Tibial nerve (tissue), 4 donors: ENCODE data around the gene IP6K1. TPM values are rescaled to one million over a fixed set of nuclear protein-coding genes. Genes with fewer than 3 reads are reported as not detected.

Experiments used
- DNase-seq, 2 donors: peaks; one replicate each; pipeline ENCODE4 v3.0.0-alpha.2; 2019; ENCODE audit warnings: low spot score in 2 of 2
- H3K27ac ChIP-seq, 4 donors: fragments of 200-600 bp; sonication (generic) in 3 of 4; one replicate each; pipeline ENCODE4 v1.5.1; 2017 to 2019; ENCODE audit warnings: mild to moderate bottlenecking in 1 of 4
- H3K27me3 ChIP-seq, 2 donors: fragments of 200-600 bp; sonication (generic) in 1 of 2; one replicate each; pipeline versions ENCODE4 v1.5.1 to v1.6.0; 2017 to 2019
- H3K36me3 ChIP-seq, 3 donors: fragments of 200-600 bp; sonication (generic); one replicate each; pipeline ENCODE4 v1.5.1; 2018 to 2019
- H3K4me1 ChIP-seq, 4 donors: fragments of 200-600 bp; sonication (generic) in 3 of 4; one replicate each; pipeline ENCODE4 v1.5.1; 2017 to 2019
- H3K4me3 ChIP-seq, 4 donors: fragments of 200-600 bp; sonication (generic) in 3 of 4; one replicate each; pipeline ENCODE4 v1.5.1; 2017 to 2019; ENCODE audit warnings: mild to moderate bottlenecking in 1 of 4, moderate library complexity in 1 of 4
- H3K9me3 ChIP-seq, 4 donors: fragments of 200-600 bp; sonication (generic) in 3 of 4; one replicate each; pipeline ENCODE4 v1.5.1; 2017 to 2019
- CTCF ChIP-seq, 5 experiments: fragments of 200-600 bp in 3 of 5; fragments of 450-650 bp in 2 of 5; sonication (generic) in 3 of 5; IDR thresholded peaks; one replicate each; pipeline ENCODE4 v1.5.1; 2016 to 2019; ENCODE audit warnings: antibody characterized with exemption in 5 of 5, mild to moderate bottlenecking in 3 of 5, moderate library complexity in 2 of 5
- EP300 ChIP-seq, 2 donors: sonication (generic); formaldehyde crosslinking; IDR thresholded peaks; one replicate each; pipeline ENCODE4 v1.6.1; 2017; ENCODE audit warnings: antibody characterized with exemption in 2 of 2, mild to moderate bottlenecking in 1 of 2
- POLR2A ChIP-seq, 2 donors: fragments of 450-650 bp; IDR thresholded peaks; one replicate each; pipeline ENCODE4 v1.6.1; 2017; ENCODE audit warnings: antibody characterized with exemption in 2 of 2, mild to moderate bottlenecking in 2 of 2, moderate library complexity in 2 of 2
- WGBS, 2 donors: methylation state at CpG; one replicate each; pipeline ENCODE4 v1.1.5; 2018; 5-methylcytosine and 5-hydroxymethylcytosine counted together
- total RNA-seq, 4 donors: library from RNA; depleted of rRNA; stranded (reverse); fragments of >200 nt; gene quantifications; one replicate each; pipeline ENCODE4 v1.1.0, GENCODE V29; 2016

Gene IP6K1
- total RNA-seq, 4 donors from 2014 or later = 43.2 to 77.5 (median 50.7) TPM

DNA sequence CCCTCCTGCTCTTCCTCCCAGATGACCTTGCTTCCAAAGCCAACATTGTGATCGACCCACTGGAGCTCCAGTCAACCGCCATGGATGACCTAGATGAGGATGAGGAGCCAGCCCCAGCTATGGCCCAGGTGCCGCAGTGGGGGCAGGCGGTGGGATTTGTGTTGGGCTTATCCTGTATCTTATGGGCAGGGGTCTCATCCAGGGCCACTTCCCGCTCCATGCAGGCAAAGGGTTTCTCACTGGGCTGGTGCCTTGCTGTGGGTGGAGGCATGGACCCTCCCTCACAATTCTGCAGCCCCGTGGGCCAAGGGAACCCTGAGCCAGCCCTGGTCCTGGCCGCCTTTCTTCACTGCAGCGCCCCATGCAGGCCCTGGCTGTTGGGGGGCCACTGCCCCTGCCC is 81.7 kb downstream of the IP6K1 start:
- Histone ChIP-seq H3K27me3 (no peaks in the 10 kb centered on the region), H3K4me3 (no peak overlapping the region), H3K9me3 (no peaks in the 10 kb centered on the region), H3K36me3 (peaks cover 0 to 95% (median 15%) of the 10 kb centered on the region in 3 donors), H3K27ac (no peak overlapping the region), H3K4me1 (peaks cover 0 to 5% (median 0%) of the 10 kb centered on the region in 4 donors)
- no peak for DNase-seq
- no peak for TF ChIP-seq POLR2A (IDR thresholded peaks at IDR 0.05)
- no peak for TF ChIP-seq EP300 (IDR thresholded peaks at IDR 0.05)
- no peak for TF ChIP-seq CTCF (IDR thresholded peaks at IDR 0.05)
- WGBS, 2 donors = 87 to 93% methylated on average over 5 to 7 of the region's 8 CpGs

GRCh38 chr3:49703956-49704355 is 82.4 kb downstream of the IP6K1 start:
- 87 to 89% methylated on average over 7 of the region's 7 CpGs for WGBS, 2 donors

DNA sequence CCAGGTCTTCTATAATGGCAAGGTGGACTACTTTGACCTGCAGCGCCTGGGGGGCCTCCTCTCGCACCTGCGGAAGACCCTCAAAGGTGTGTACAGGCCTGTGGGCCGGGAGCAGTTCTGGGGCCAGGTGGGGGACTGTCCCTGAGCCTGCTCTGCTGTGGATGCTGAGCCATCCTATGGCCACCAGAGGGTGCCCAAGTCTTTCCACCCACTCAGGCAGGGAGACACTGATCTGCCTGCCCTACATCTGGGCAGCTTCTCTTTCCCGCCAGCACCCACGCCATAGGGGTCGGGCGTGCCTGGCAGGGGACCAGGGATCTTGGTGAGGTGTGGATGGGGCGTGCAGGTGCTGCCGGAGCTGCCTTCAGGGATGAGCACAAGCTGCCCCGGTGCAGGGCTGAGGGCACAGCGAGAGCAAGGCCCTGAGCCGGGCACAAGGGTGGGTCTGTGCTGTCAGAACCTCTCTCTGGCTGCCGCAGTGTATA is 82.9 kb downstream of the IP6K1 start:
- peaks cover 0 to 5% (median 0%) of the 10 kb centered on the region in 4 donors for H3K4me1 ChIP-seq
- 53 to 63% methylated on average over 11 to 12 of the region's 14 CpGs for WGBS, 2 donors
- no peak overlapping the region for H3K4me3 ChIP-seq
- H3K9me3 ChIP-seq = no peaks in the 10 kb centered on the region
- no peaks in the 10 kb centered on the region for H3K27me3 ChIP-seq
- DNase-seq = peak in 1 of 2 donors; percentile 38
- no peak overlapping the region for H3K27ac ChIP-seq
- peaks cover 0 to 98% (median 15%) of the 10 kb centered on the region in 3 donors for H3K36me3 ChIP-seq
- TF ChIP-seq CTCF (IDR thresholded peaks at IDR 0.05) = peak; percentile 65 to 83 (median 71)
- no peak for TF ChIP-seq POLR2A (IDR thresholded peaks at IDR 0.05)
- TF ChIP-seq EP300 (IDR thresholded peaks at IDR 0.05) = no peak

More at GRCh38 chr3:49703956-49704355, 82.4 kb downstream of the IP6K1 start:
- Histone ChIP-seq H3K36me3 (peaks cover 0 to 98% (median 15%) of the 10 kb centered on the region in 3 donors), H3K9me3 (no peaks in the 10 kb centered on the region), H3K4me3 (no peak overlapping the region), H3K27me3 (no peaks in the 10 kb centered on the region), H3K4me1 (peaks cover 0 to 5% (median 0%) of the 10 kb centered on the region in 4 donors), H3K27ac (no peak overlapping the region)
- no peak for DNase-seq
- TF ChIP-seq CTCF (IDR thresholded peaks at IDR 0.05) (no peak), EP300 (IDR thresholded peaks at IDR 0.05) (no peak), POLR2A (IDR thresholded peaks at IDR 0.05) (no peak)

DNA sequence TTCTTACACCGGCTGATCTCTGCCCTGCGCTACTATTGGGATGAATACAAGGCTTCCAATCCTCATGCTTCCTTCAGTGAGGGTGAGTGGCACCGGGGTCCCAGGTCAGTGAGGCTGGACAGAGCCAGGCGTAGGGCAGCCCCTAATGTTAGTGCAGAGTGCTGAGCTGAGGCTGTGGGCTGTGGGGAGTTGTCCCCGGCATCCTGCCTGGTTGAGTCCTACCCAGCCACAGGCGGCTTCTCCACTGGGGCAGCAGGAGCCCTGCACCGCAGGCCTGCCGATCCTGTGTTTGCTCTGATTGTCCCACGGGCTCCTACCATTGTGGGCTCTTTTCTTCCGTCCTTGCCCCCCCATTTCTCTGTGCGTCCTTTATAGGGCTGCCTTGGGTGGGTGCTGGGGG is 83.7 kb downstream of the IP6K1 start:
- no peak for DNase-seq
- H3K36me3 ChIP-seq = peaks cover 0 to 100% (median 15%) of the 10 kb centered on the region in 3 donors
- WGBS, 2 donors = 87 to 92% methylated on average over 5 to 11 of the region's 11 CpGs

DNA sequence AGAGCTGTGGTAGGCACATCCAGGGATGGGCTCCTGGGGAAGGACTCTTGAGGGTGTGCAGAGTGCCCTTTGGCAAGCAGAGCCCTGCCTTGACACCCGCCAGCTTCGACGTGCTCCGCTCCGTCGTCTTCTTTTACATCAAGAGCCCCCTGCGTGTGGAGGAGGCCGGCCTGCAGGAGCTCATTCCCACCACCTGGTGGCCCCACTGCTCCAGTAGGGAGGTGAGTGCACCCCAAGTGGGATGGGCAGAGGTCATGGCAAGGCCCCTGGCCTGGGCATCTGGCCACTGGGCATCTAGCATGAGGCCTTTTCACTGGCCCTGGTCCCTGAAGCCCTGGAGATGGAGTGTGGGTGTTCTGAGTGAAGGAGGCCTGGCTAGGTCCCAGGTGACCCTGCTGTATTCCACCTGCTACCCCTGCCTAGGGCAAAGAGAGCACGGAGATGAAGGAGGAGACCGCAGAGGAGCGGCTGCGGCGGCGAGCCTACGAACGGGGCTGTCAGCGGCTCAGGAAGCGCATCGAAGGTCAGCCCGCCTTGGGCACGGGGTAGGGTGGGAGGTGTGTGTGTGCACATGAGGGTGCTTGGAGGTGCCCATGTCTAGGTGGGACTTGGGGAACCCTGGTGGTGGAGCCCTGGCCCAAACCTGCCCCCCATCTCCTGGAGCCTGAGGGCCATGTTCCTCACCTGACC is 84.8 kb downstream of the IP6K1 start:
- DNase-seq = no peak
- 75 to 79% methylated on average over 20 to 21 of the region's 21 CpGs for WGBS, 2 donors
- Histone ChIP-seq H3K27me3 (no peaks in the 10 kb centered on the region), H3K4me3 (no peak overlapping the region), H3K36me3 (peaks cover 0 to 98% (median 15%) of the 10 kb centered on the region in 3 donors), H3K27ac (no peak overlapping the region), H3K4me1 (peaks cover 0 to 5% (median 0%) of the 10 kb centered on the region in 4 donors), H3K9me3 (no peaks in the 10 kb centered on the region)
- no peak for TF ChIP-seq POLR2A (IDR thresholded peaks at IDR 0.05)
- TF ChIP-seq CTCF (IDR thresholded peaks at IDR 0.05) = peak in 3 of 5 experiments; percentile 7 to 16 (median 10)
- TF ChIP-seq EP300 (IDR thresholded peaks at IDR 0.05) = no peak

More for the DNA sequence above, 83.7 kb downstream of the IP6K1 start:
- Histone ChIP-seq H3K27me3 (no peaks in the 10 kb centered on the region), H3K27ac (no peak overlapping the region), H3K4me3 (no peak overlapping the region), H3K9me3 (no peaks in the 10 kb centered on the region), H3K4me1 (peaks cover 0 to 5% (median 0%) of the 10 kb centered on the region in 4 donors)
- no peak for TF ChIP-seq EP300 (IDR thresholded peaks at IDR 0.05)
